Adrenal gland (tissue), 19 donors: ENCODE data around the gene NXPE1. TPM values are rescaled to one million over a fixed set of nuclear protein-coding genes. Genes with fewer than 3 reads are reported as not detected.
"Not testable (repeated sequence)": the region's sequence is repeated elsewhere in the genome, so short reads cannot be mapped to it uniquely, and the experiment has no call there.

ENCODE experiments used
- DNase-seq, 7 donors: peaks; one replicate each; pipeline ENCODE4 v3.0.0-alpha.2; 2019 to 2020
- H3K27ac ChIP-seq, 5 donors: fragments of 200-600 bp; sonication (generic) in 4 of 5; 1 replicate in 3 of 5; 2 replicates in 2 of 5; pipeline versions ENCODE4 v1.5.1 to v1.8.0; 2016 to 2020; ENCODE audit warnings: mild to moderate bottlenecking in 1 of 5
- H3K27me3 ChIP-seq: fragments of 200-600 bp; 2 replicates; pipeline ENCODE4 v1.8.0; 2021
- H3K36me3 ChIP-seq, 2 donors: fragments of 200-600 bp; replicated peaks in 1 of 2; 1 replicate in 1 of 2; 2 replicates in 1 of 2; pipeline versions ENCODE4 v1.5.1 to v1.8.0; 2018 to 2022
- H3K4me1 ChIP-seq, 2 donors: fragments of 200-600 bp; replicated peaks in 1 of 2; 1 replicate in 1 of 2; 2 replicates in 1 of 2; pipeline versions ENCODE4 v1.5.1 to v1.8.0; 2018 to 2021
- H3K4me3 ChIP-seq, 4 donors: fragments of 200-600 bp; sonication (generic) in 3 of 4; one replicate each; pipeline ENCODE4 v1.5.1; 2016 to 2018
- H3K9me3 ChIP-seq, 3 donors: fragments of 200-600 bp; sonication (generic) in 1 of 3; replicated peaks in 1 of 3; 1 replicate in 2 of 3; 2 replicates in 1 of 3; pipeline versions ENCODE4 v1.5.1 to v1.8.0; 2016 to 2021
- CTCF ChIP-seq, 6 experiments: fragments of 450-650 bp in 4 of 6; fragments of 200-600 bp in 2 of 6; sonication (generic) in 1 of 6; IDR thresholded peaks; 1 replicate in 5 of 6; 2 replicates in 1 of 6; pipeline versions ENCODE4 v1.5.1 to v1.8.0; 2016 to 2021; ENCODE audit warnings: antibody characterized with exemption in 6 of 6, mild to moderate bottlenecking in 2 of 6, moderate library complexity in 1 of 6
- POLR2A ChIP-seq, 2 donors: fragments of 450-650 bp; IDR thresholded peaks; one replicate each; pipeline ENCODE4 v1.6.1; 2017; ENCODE audit warnings: antibody characterized with exemption in 2 of 2, mild to moderate bottlenecking in 2 of 2, moderate library complexity in 1 of 2
- WGBS, 4 donors: extraction: QIAGEN DNeasy Blood & Tissue Kit in 2 of 4; methylation state at CpG; one replicate each; pipeline versions ENCODE4 v1.1.5 to v1.1.7; 2013 to 2017; 5-methylcytosine and 5-hydroxymethylcytosine counted together
- intact Hi-C, 2 donors: fragments of 100-400 bp; cut with DNase I; formaldehyde crosslinking; loops; one replicate each; pipeline versions ENCODE4 v1.14.1 to v1.15.0; 2022 to 2023
- long read RNA-seq, 10 donors: library from polyadenylated mRNA in 3 of 10; unstranded in 2 of 10; stranded (forward) in 1 of 10; transcript quantifications; one replicate each; pipeline ENCODE4 v2.0.0 and lab custom pipeline, GENCODE V29; 2021 to 2026
- polyA plus RNA-seq, 3 donors: library from polyadenylated mRNA; stranded (reverse); fragments of 200-250 nt in 2 of 3; fragments of 350-450 nt in 1 of 3; fragmentation: Illumina TruSeq in 1 of 3; extraction: RNeasy Lipid Tissue Mini Kit (QIAGEN cat#74804) in 1 of 3; gene quantifications; one replicate each; pipeline ENCODE4 v1.2.3, GENCODE V29; 2013 to 2014
- total RNA-seq, 9 donors: library from RNA; depleted of rRNA in 4 of 9; stranded (reverse); fragments of >200 nt in 4 of 9; fragments of 120-200 nt in 1 of 9; fragmentation: NEBNext Ultra II Directional in 1 of 9; extraction: Animal tissue kit (Norgen Biotek cat#: 25700) in 1 of 9; gene quantifications; one replicate each; pipeline versions ENCODE4 v1.1.0 to v1.2.4, GENCODE V29; 2013 to 2023
- donor health status: healthy with polysubstance abuse.
- donor health status: Bipolar disorder and iron deficiency.
- donor health status: DM: yes; HTN: yes; CAD: no.
- donor health status: DM: no; HTN: no; CAD: no.
- donor health status: DM: no; HTN: no; CAD: no.
- donor health status: DM: yes; HTN: yes; CAD: no.

The NXPE1 gene
- under 1 TPM in 1 of 9 donors, not detected in 8; 0.15 TPM for total RNA-seq
- not detected for polyA plus RNA-seq
- long read RNA-seq, donor 1 = 0 reads
- long read RNA-seq, donor 2 = 0 reads
- long read RNA-seq, donor 3 = 0 reads
- long read RNA-seq, donor 4 = 0 reads
- long read RNA-seq, donor 5 = 0 reads
- long read RNA-seq, donor 6 = 0 reads
- long read RNA-seq, donor 7 = 0 reads
- long read RNA-seq, donor 8 = 0 reads
- long read RNA-seq, donor 9 = 0 reads
- long read RNA-seq, donor 10 = 0 reads

DNA sequence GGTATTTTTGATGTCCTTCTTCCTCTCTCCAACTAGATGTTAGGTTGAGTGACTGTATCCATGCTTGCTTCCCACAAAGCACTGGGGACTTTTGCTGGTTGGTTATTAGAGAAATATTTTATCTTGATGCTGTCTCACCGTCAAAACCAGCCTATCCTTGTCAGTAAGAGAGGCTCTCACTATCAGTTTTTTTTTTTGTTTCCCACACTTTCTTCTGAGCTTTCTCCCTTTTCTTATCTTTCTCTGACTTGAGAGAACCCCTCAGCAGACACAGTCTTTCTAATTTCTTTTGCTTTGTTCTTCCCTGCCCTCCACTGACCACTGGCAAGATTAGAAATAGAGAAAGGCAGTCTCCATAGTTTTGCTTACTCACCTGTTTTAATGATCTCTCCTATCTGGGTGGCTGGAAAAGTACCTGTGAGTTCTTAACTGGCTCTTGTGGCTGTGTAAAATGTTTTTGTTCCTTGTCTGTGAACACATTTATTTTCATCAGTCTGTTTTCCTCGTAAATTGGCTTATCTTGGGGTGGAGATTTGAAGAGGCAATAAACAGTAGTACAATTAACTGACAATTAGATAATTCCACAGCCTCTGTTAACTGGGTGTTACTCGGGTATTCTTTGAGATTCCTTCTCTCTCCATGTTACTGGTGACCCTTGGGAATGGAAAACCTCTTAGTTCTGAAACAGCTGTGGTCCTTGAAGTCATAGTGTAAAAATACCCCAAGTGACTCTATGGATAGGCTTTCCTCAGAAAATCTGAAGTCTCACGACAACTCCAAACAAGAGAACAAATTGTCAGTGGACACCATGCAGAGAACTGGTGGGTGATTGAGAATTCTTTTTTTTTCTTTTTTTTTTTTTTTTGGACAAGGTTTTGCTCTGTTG lies at the start of gene NXPE1:
NXPE1 (minus strand) TSS at position 457 of the 886 bp plus-strand sequence. CDS start 8,680 bp downstream, outside the sequence.
- TF ChIP-seq CTCF (IDR thresholded peaks at IDR 0.05) = no peak
- DNase-seq = no peak
- no peaks in the 10 kb centered on the region for H3K9me3 ChIP-seq
- 78 to 86% (median 80%) methylated on average over 4 of the region's 4 CpGs for WGBS, 4 donors
- intact Hi-C loops = no loop called here
- H3K4me3 ChIP-seq = no peak within 1 kb of the TSS
- no peaks in the 10 kb centered on the region for H3K36me3 ChIP-seq
- H3K27me3 ChIP-seq = no peaks in the 10 kb centered on the region
- no peak within 1 kb of the TSS for H3K27ac ChIP-seq
- no peaks in the 10 kb centered on the region for H3K4me1 ChIP-seq

DNA sequence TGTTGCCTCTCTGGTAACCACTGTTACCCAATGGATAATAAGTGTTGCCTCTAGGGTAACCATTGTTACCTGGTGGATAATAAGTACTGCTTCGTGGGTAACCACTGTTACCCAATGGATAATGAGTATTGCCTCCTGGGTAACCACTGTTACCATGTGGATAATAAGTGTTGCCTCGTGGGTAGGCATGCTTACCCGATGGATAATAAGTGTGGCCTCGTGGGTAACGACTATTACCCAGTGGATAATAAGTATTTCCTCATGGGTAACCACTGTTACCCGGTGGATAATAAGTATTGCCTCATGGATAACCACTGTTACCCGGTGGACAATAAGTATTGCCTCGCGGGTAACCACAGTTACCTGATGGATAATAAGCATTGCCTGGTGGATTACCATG lies 49.7 kb upstream of the NXPE1 start:
- H3K27ac ChIP-seq = no peak overlapping the region
- WGBS, 4 donors = 72 to 91% (median 89%) methylated on average over 9 of the region's 9 CpGs
- no peaks in the 10 kb centered on the region for H3K4me1 ChIP-seq
- intact Hi-C loops = no loop called here
- no peaks in the 10 kb centered on the region for H3K27me3 ChIP-seq
- no peak for DNase-seq
- TF ChIP-seq CTCF (IDR thresholded peaks at IDR 0.05) (no peak), POLR2A (IDR thresholded peaks at IDR 0.05) (no peak)
- no peak overlapping the region for H3K4me3 ChIP-seq
- H3K36me3 ChIP-seq = no peaks in the 10 kb centered on the region
- no peaks in the 10 kb centered on the region for H3K9me3 ChIP-seq

- H3K27me3 ChIP-seq, H3K9me3 ChIP-seq, H3K4me3 ChIP-seq, intact Hi-C loops, H3K27ac ChIP-seq, H3K36me3 ChIP-seq, H3K4me1 ChIP-seq, DNase-seq: not testable (repeated sequence)
- 75 to 84% (median 76%) methylated on average over 9 of the region's 9 CpGs for WGBS, 4 donors
Measured at GRCh38 chr11:114608605-114609004, 48.9 kb upstream of the NXPE1 start.

DNA sequence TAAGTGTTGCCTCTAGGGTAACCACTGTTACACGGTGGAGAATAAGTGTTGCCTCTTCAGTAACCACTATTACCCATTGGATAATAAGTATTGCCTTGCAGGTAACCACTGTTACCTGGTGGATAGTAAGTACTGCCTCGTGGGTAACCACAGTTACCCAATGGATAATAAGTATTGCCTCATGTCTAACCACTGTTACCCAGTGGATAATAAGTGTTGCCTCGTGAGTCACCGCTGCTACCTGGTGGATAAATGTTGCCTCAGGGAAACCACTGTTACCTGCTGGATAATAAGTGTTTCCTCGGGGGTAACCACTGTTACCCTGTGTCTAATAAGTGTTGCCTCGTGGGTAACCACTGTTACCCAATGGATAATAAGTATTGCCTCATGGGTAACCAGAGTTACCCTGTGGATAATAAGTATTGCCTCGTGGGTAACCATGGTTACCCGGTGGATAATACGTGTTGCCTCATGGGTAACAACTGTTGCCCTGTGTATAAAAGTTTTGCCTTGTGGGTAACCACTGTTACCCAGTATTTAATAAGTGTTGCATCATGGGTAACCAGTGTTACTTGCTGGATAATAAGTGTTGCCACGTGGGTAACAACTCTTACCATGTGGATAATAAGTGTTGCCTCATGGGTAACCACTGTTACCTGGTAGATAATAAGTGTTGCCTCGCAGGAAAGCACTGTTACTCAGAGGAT lies 48.2 kb upstream of the NXPE1 start:
- no peak for DNase-seq
- no peaks in the 10 kb centered on the region for H3K9me3 ChIP-seq
- 79 to 86% (median 82%) methylated on average over 9 to 11 of the region's 11 CpGs for WGBS, 4 donors

DNA sequence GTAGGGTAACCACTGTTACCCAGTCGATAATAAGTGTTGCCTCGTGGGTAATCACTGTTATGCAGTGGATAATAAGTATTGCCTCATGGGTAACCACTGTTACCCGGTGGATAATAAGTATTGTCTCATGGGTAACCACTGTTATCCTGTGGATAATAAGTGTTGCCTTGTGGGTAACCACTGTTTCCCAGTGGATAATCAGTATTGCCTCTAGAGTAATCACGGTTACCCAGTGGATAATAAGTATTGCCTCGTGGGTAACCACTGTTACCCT lies 47.1 kb upstream of the NXPE1 start:
- H3K4me1 ChIP-seq, H3K27me3 ChIP-seq, H3K4me3 ChIP-seq, H3K9me3 ChIP-seq, DNase-seq, H3K27ac ChIP-seq, H3K36me3 ChIP-seq, intact Hi-C loops: not testable (repeated sequence)
- WGBS, 4 donors = 80 to 92% (median 84%) methylated on average over 5 of the region's 5 CpGs

More for the DNA sequence above, 48.2 kb upstream of the NXPE1 start:
- intact Hi-C loops = no loop called here
- H3K4me1 ChIP-seq = no peaks in the 10 kb centered on the region
- no peak overlapping the region for H3K27ac ChIP-seq
- no peaks in the 10 kb centered on the region for H3K36me3 ChIP-seq
- H3K4me3 ChIP-seq = no peak overlapping the region
- TF ChIP-seq POLR2A (IDR thresholded peaks at IDR 0.05) (no peak), CTCF (IDR thresholded peaks at IDR 0.05) (no peak)
- no peaks in the 10 kb centered on the region for H3K27me3 ChIP-seq
